Measurements from ENCODE around the gene ANKRD11.

The ANKRD11 gene

DNA sequence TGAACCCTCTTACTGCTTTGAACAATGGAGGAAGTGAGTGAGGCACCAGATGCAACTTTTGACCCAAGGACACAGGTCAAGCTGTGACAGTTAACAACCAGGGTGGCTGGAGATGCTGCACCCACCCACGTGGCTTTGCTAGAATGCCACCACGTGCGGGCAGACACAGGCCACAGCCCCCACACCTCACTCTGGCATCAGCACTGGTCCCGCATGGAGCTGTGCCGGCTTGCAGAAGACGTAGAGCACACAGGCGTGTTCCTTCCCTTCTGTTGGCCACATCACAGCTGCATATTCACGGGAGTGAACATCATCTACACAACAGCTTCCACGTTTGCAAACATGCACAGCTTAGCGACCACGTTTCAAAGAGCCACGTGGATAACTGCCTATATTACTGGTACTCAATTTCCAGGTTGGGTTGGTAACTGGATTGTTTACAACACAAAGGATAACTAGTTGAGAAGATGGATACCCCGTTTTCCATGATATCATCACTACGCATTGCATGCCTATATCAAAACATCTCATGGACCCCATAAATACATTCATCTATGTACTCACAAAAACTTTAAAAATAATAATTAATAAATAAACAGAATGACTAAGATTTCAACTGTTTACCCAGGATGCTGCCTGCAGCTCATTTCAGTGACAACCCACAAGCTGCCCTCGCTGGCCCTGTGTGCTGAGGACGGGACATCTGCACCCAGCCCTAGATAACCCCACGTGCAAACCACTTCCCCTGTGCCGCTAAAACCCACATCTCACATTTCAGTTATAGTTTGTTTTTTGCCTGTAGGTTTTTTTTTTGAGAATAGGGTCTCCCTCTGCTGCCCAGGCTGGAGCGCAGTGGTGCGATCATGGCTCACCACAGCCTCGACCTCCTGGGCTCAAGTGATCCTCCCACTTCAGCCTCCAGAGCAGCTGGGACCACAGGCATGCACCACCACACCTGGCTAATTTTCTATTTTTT is 132.0 kb downstream of the ANKRD11 start:
- H3K4me3 ChIP-seq (ENCODE audit: low read depth, low read length): no peak overlapping the region
- DNase-seq (ENCODE audit: low read depth, low spot score): no peak
- TF ChIP-seq, protein P1, sequence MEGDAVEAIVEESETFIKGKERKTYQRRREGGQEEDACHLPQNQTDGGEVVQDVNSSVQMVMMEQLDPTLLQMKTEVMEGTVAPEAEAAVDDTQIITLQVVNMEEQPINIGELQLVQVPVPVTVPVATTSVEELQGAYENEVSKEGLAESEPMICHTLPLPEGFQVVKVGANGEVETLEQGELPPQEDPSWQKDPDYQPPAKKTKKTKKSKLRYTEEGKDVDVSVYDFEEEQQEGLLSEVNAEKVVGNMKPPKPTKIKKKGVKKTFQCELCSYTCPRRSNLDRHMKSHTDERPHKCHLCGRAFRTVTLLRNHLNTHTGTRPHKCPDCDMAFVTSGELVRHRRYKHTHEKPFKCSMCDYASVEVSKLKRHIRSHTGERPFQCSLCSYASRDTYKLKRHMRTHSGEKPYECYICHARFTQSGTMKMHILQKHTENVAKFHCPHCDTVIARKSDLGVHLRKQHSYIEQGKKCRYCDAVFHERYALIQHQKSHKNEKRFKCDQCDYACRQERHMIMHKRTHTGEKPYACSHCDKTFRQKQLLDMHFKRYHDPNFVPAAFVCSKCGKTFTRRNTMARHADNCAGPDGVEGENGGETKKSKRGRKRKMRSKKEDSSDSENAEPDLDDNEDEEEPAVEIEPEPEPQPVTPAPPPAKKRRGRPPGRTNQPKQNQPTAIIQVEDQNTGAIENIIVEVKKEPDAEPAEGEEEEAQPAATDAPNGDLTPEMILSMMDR (IDR thresholded peaks at IDR 0.05; ENCODE audit: low read depth, low read length): no peak
- in situ Hi-C loops (cut with HindIII; ENCODE audit: low sequenced_read_pairs): no loop called here

DNA sequence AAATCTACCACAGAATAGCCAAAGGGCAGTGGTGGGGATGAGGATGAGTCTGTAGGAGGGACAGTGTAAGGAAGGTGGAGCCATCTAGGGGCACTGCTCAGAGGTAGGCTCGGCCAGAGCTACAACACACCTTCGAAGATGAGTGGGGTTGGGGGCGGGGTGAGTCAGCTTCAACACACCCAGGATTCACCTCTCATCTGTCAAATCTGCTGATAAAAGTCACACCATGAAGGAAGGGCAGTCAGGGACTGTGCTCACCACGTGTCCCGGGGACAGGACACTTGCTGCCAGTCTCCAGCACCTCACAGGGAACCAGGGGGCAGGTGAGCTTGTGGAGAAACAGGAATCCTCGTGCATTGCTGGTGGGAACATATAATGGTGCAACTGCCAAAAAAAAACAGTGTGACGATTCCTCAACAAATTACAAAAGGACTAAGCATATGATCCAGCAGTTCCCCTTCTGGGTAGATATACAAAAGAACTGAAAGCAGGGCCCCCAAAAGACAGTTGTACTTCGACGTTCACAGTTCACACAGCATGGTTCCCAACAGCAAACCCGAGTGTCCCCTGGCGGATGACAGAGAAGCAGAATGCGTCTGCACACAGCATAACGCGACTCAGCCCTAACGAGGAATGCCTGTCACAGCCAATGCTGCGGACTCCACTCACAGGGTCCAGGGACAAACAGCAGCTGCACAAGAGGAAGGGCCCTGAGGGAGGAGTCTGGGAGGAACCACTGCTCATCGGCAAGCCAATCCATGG is 133.1 kb downstream of the ANKRD11 start:
- in situ Hi-C loops (cut with HindIII; ENCODE audit: low sequenced_read_pairs): no loop called here
- TF ChIP-seq, protein P1 (IDR thresholded peaks at IDR 0.05; ENCODE audit: low read depth, low read length): no peak
- H3K4me3 ChIP-seq (ENCODE audit: low read depth, low read length): no peak overlapping the region
- no peak for DNase-seq (ENCODE audit: low read depth, low spot score)

DNA sequence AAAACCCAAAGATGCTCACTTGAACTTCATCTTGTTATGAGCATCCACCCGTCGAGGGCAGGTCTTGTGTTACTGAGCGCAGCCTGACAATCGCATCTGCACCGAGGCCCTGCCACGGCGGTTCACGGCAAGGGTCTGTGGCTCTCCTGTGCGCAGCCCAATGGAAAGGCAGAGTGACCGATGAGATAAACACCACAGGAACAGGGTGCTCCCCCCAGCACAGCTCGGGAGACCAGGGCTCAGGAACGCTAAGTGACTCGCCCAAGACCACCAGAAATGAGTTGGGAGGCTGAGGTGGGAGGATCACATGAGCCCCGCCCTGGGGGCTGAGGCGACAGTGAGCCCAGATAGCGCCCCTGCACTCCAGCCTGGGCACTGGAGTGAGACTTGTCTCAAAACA is 134.7 kb downstream of the ANKRD11 start:
- no peak for DNase-seq (ENCODE audit: low read depth, low spot score)
- TF ChIP-seq, protein P1 (IDR thresholded peaks at IDR 0.05; ENCODE audit: low read depth, low read length): no peak
- H3K4me3 ChIP-seq (ENCODE audit: low read depth, low read length): no peak overlapping the region
- in situ Hi-C loops (cut with HindIII; ENCODE audit: low sequenced_read_pairs): no loop called here

DNA sequence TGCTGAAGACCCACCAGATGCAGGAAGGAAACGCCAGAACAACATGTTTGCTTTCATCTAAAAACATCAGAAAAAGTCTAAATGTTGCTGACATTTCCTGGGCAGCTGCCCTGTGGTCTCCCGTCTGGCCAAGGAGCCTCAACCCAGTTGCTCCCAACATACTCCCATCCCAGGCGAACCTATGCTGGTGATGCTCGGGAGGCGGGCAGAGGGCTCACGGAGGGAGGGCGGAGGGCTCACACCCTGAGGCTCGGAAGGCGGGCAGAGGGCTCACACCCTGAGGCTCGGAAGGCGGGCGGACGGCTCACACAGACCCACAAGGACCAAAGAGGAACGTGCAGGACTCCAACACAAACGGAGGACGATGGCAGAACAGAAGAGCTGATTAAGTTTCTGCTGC is 135.4 kb downstream of the ANKRD11 start:
- DNase-seq (ENCODE audit: low read depth, low spot score): no peak
- in situ Hi-C loops (cut with HindIII; ENCODE audit: low sequenced_read_pairs): no loop called here
- TF ChIP-seq, protein P1 (IDR thresholded peaks at IDR 0.05; ENCODE audit: low read depth, low read length): no peak
- H3K4me3 ChIP-seq (ENCODE audit: low read depth, low read length): no peak overlapping the region

DNA sequence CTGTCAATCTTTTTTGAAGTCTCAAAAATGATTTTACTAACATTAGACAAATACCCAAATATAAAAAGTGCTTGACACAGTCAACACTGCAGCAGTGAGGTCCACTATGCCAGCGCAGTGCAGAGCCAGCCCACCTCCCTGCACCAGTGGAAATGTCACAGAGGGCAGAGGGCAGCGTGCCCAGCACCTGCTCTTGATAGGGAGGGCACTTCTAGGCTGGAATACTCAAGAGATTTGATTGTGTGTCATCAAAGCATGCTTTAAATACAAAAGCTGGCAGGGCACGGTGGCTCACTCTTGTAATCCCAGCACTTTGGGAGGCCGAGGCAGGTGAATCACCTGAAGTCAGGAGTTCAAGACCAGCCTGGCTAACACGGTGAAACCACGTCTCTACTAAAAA is 136.0 kb downstream of the ANKRD11 start:
- no peak overlapping the region for H3K4me3 ChIP-seq (ENCODE audit: low read depth, low read length)
- TF ChIP-seq, protein P1 (IDR thresholded peaks at IDR 0.05; ENCODE audit: low read depth, low read length): no peak
- no peak for DNase-seq (ENCODE audit: low read depth, low spot score)
- in situ Hi-C loops (cut with HindIII; ENCODE audit: low sequenced_read_pairs): no loop called here

DNA sequence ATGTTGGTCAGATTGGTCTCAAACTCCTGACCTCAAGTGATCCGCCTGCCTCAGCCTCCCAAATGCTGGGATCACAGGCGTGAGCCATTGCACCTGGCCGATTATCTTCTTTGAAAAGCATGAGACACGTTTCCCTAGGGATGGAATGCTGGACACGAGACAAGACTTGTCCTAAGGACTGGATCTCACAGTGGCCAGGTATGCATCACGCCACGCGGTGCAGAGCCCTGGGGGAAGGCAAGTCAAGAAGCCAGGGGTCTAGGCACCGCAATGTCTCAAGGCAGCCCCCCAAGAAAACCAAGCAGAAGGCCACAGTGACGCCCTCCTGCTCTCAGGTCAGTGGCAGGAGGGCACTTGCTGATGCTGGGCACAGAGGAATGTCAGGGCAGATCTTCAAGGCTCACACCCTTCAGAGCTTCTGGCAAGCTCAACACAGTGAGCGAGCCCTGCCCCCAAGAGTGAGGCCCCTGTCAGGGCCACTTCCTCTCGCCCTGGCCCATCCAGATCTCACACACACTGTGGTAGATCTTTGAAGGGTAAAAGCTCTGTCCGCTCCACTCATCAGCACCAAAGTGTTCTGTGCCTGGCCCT is 138.2 kb downstream of the ANKRD11 start:
- no peak overlapping the region for H3K4me3 ChIP-seq (ENCODE audit: low read depth, low read length)
- TF ChIP-seq, protein P1 (IDR thresholded peaks at IDR 0.05; ENCODE audit: low read depth, low read length): no peak
- DNase-seq (ENCODE audit: low read depth, low spot score): no peak
- in situ Hi-C loops (cut with HindIII; ENCODE audit: low sequenced_read_pairs): no loop called here

Data from astrocyte of the spinal cord (primary cell).